GM21515 (cell line): ENCODE measurements around the gene SSC5D.

Source experiments
- ATAC-seq: cut with Tn5 transposase; IDR thresholded peaks from one replicate; pipeline ENCODE4 v1.9.1; 2021; ENCODE audit not compliant: unreplicated experiment

Gene SSC5D

GRCh38 chr19:55472463-55472862 lies 15.8 kb upstream of the SSC5D start:
- ATAC-seq: no peak

- no peak for ATAC-seq
These were observed 14.8 kb upstream of the SSC5D start for GRCh38 chr19:55473225-55474012.

- no peak for ATAC-seq
These were observed 13.7 kb upstream of the SSC5D start for GRCh38 chr19:55474269-55475265.

GRCh38 chr19:55476100-55476775 lies 12.0 kb upstream of the SSC5D start, which contains the start of gene ZNF628:
Gene ZNF628, plus strand, starts transcription at chr19:55476617. Its CDS starts 3,294 bp downstream, at chr19:55479911.
- ATAC-seq: peak; percentile 82

GRCh38 chr19:55477905-55478304 lies 10.3 kb upstream of the SSC5D start:
- no peak for ATAC-seq

GRCh38 chr19:55478364-55478763 lies 9.9 kb upstream of the SSC5D start:
- ATAC-seq: no peak

- ATAC-seq: no peak
These were observed 9.2 kb upstream of the SSC5D start for GRCh38 chr19:55479045-55479444.

GRCh38 chr19:55479451-55480230 lies 8.6 kb upstream of the SSC5D start:
- no peak for ATAC-seq

- no peak for ATAC-seq
These were observed 7.0 kb upstream of the SSC5D start for GRCh38 chr19:55481148-55481793.

- no peak for ATAC-seq
These were observed 6.5 kb upstream of the SSC5D start for GRCh38 chr19:55481794-55482155.

GRCh38 chr19:55482156-55482961 lies 5.9 kb upstream of the SSC5D start:
- no peak for ATAC-seq

- no peak for ATAC-seq
These were observed 5.1 kb upstream of the SSC5D start for GRCh38 chr19:55482967-55483705.

- ATAC-seq: no peak
These were observed 4.3 kb upstream of the SSC5D start for GRCh38 chr19:55483706-55484592.

- no peak for ATAC-seq
These were observed 3.4 kb upstream of the SSC5D start, which contains the start of gene NAT14 for GRCh38 chr19:55484593-55485438. Gene NAT14, plus strand, starts transcription at chr19:55485188. Its CDS starts 521 bp downstream, at chr19:55485709.

- no peak for ATAC-seq
These were observed 2.7 kb upstream of the SSC5D start for GRCh38 chr19:55485439-55486011.
